SK-N-SH treated with all-trans-retinoic acid at 6 μM for 48 hours (cell line): ENCODE measurements around the gene CILP2.

Source experiments
- ATAC-seq: fragments of 200-7000 bp; cut with Tn5 transposase; 3 replicates; pipeline ENCODE4 v1.9.1; 2020; ENCODE audit warnings: mild to moderate bottlenecking, moderate library complexity
- BACH2 ChIP-seq: fragments of 250-450 bp; sonication (Bioruptor Pico); IDR thresholded peaks from 2 replicates; pipeline ENCODE4 v1.9.0; 2021; ENCODE audit warnings: mild to moderate bottlenecking, borderline replicate concordance
- CSDC2 ChIP-seq: fragments of 250-450 bp; sonication (Bioruptor Pico); IDR thresholded peaks from 2 replicates; pipeline ENCODE4 v1.5.0; 2020; ENCODE audit warnings: mild to moderate bottlenecking, moderate library complexity
- ESRRG ChIP-seq: fragments of 250-450 bp; sonication (Bioruptor Pico); IDR thresholded peaks from 2 replicates; pipeline ENCODE4 v1.6.1; 2021; ENCODE audit warnings: mild to moderate bottlenecking
- GLIS3 ChIP-seq: fragments of 250-450 bp; sonication (Bioruptor Pico); IDR thresholded peaks from 2 replicates; pipeline ENCODE4 v1.5.0; 2020; ENCODE audit warnings: mild to moderate bottlenecking, moderate library complexity
- ISL1 ChIP-seq: fragments of 250-450 bp; sonication (Bioruptor Pico); IDR thresholded peaks from 2 replicates; pipeline ENCODE4 v2.1.2; 2022; ENCODE audit warnings: mild to moderate bottlenecking, moderate library complexity
- OSR1 ChIP-seq: fragments of 250-450 bp; sonication (Bioruptor Pico); IDR thresholded peaks from 2 replicates; pipeline ENCODE4 v1.8.0; 2022; ENCODE audit warnings: moderate library complexity, mild to moderate bottlenecking, inconsistent platforms
- PPARA ChIP-seq: fragments of 250-450 bp; sonication (Bioruptor Pico); IDR thresholded peaks from 2 replicates; pipeline ENCODE4 v1.5.0; 2020; ENCODE audit warnings: mild to moderate bottlenecking, borderline replicate concordance
- RARB ChIP-seq: fragments of 250-450 bp; sonication (Bioruptor Pico); IDR thresholded peaks from 2 replicates; pipeline ENCODE4 v1.8.0; 2021; ENCODE audit warnings: mild to moderate bottlenecking, moderate library complexity
- SNAI2 ChIP-seq: fragments of 250-450 bp; sonication (Bioruptor Pico); IDR thresholded peaks from 2 replicates; pipeline ENCODE4 v1.5.0; 2020; ENCODE audit warnings: mild to moderate bottlenecking, moderate library complexity
- TCF4 ChIP-seq: fragments of 250-450 bp; sonication (Bioruptor Pico); IDR thresholded peaks from 2 replicates; pipeline ENCODE4 v1.8.0; 2021; ENCODE audit warnings: mild to moderate bottlenecking, moderate library complexity, borderline replicate concordance
- TOX ChIP-seq: fragments of 250-450 bp; sonication (Bioruptor Pico); IDR thresholded peaks from 2 replicates; pipeline ENCODE4 v1.8.0; 2021; ENCODE audit warnings: mild to moderate bottlenecking, moderate library complexity, borderline replicate concordance
- ZC3H10 ChIP-seq: fragments of 250-450 bp; sonication (Bioruptor Pico); IDR thresholded peaks from 2 replicates; pipeline ENCODE4 v1.5.1; 2021; ENCODE audit warnings: mild to moderate bottlenecking, moderate library complexity
- ZFP3 ChIP-seq: fragments of 250-450 bp; sonication (Bioruptor Pico); IDR thresholded peaks from 2 replicates; pipeline ENCODE4 v1.5.0; 2020; ENCODE audit warnings: mild to moderate bottlenecking, moderate library complexity
- ZFP30 ChIP-seq: fragments of 450-650 bp; formaldehyde crosslinking; IDR thresholded peaks from 2 replicates; pipeline ENCODE4 v1.5.0; 2022; ENCODE audit warnings: mild to moderate bottlenecking, moderate library complexity
- ZNF70 ChIP-seq: fragments of 450-650 bp; formaldehyde crosslinking; IDR thresholded peaks from 2 replicates; pipeline ENCODE4 v1.5.0; 2020; ENCODE audit warnings: mild to moderate bottlenecking, moderate library complexity
- ZNF8 ChIP-seq: fragments of 450-650 bp; formaldehyde crosslinking; IDR thresholded peaks from 2 replicates; pipeline ENCODE4 v1.5.0; 2020; ENCODE audit warnings: mild to moderate bottlenecking, moderate library complexity
- TF ChIP-seq, protein P1 (sequence below): fragments of 250-450 bp; sonication (Bioruptor Pico); IDR thresholded peaks from 2 replicates; pipeline ENCODE4 v1.8.0; 2021; ENCODE audit warnings: low read depth, mild to moderate bottlenecking, moderate library complexity, borderline replicate concordance
- TF ChIP-seq, protein P2 (sequence below): fragments of 250-450 bp; sonication (Bioruptor Pico); IDR thresholded peaks from 2 replicates; pipeline ENCODE4 v1.8.0; 2020; ENCODE audit warnings: mild to moderate bottlenecking, moderate library complexity, borderline replicate concordance
- TF ChIP-seq, protein P3 (sequence below): fragments of 250-450 bp; sonication (Bioruptor Pico); IDR thresholded peaks from 2 replicates; pipeline ENCODE4 v1.5.1; 2020; ENCODE audit warnings: low read depth, mild to moderate bottlenecking, moderate library complexity
- TF ChIP-seq, protein P4 (sequence below): fragments of 250-450 bp; sonication (Bioruptor Pico); IDR thresholded peaks from 2 replicates; pipeline ENCODE4 v1.5.1; 2021; ENCODE audit warnings: mild to moderate bottlenecking, moderate library complexity

Gene CILP2

DNA sequence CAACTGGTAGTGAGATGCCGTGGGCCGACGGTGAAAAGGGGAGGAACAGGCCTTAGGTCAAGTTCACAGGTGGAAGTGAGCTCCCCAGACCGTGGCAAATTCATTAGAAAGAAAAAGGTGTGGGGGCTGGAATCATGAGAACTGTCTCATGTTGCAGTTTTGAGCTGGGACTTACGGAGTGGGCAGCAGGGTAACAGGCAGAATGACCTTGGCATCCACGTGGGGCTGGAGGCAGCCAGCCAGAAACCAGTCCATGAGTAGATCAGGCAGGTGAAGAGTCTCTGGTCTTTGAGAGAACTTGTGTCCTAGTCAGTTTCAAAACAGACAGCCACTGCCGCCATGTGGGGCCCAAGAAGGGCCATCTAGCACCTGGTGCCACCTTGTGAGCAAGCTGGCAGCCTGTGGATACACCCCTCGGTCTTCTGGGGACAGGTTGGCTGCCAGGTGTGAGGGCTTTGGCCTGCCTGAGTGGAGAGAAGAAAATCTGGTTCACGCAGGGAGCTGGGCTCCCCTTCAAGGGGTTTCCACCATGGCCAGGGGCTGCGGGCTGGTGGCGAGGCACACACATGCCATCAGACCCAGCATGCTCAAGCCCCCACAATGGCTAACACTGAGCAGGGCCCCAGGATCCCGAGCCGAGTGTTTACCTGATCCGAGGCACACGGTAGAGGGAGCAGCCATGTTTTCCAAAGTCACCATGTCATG, 46.6 kb upstream of the CILP2 start:
- no peak for TF ChIP-seq ISL1 (CRISPR knock-in tag)
- TF ChIP-seq, protein P1, sequence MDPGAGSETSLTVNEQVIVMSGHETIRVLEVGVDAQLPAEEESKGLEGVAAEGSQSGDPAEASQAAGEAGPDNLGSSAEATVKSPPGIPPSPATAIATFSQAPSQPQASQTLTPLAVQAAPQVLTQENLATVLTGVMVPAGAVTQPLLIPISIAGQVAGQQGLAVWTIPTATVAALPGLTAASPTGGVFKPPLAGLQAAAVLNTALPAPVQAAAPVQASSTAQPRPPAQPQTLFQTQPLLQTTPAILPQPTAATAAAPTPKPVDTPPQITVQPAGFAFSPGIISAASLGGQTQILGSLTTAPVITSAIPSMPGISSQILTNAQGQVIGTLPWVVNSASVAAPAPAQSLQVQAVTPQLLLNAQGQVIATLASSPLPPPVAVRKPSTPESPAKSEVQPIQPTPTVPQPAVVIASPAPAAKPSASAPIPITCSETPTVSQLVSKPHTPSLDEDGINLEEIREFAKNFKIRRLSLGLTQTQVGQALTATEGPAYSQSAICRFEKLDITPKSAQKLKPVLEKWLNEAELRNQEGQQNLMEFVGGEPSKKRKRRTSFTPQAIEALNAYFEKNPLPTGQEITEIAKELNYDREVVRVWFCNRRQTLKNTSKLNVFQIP (CRISPR knock-in tag): no peak
- no peak for TF ChIP-seq OSR1 (CRISPR knock-in tag)
- TF ChIP-seq ZC3H10: no peak
- TF ChIP-seq CSDC2: no peak
- TF ChIP-seq ZFP30 (CRISPR knock-in tag): no peak
- no peak for TF ChIP-seq BACH2
- TF ChIP-seq ZNF8: no peak
- TF ChIP-seq PPARA (CRISPR knock-in tag): no peak
- no peak for TF ChIP-seq RARB (CRISPR knock-in tag)
- no peak for TF ChIP-seq ESRRG (CRISPR knock-in tag)
- TF ChIP-seq TCF4: no peak
- TF ChIP-seq, protein P2, sequence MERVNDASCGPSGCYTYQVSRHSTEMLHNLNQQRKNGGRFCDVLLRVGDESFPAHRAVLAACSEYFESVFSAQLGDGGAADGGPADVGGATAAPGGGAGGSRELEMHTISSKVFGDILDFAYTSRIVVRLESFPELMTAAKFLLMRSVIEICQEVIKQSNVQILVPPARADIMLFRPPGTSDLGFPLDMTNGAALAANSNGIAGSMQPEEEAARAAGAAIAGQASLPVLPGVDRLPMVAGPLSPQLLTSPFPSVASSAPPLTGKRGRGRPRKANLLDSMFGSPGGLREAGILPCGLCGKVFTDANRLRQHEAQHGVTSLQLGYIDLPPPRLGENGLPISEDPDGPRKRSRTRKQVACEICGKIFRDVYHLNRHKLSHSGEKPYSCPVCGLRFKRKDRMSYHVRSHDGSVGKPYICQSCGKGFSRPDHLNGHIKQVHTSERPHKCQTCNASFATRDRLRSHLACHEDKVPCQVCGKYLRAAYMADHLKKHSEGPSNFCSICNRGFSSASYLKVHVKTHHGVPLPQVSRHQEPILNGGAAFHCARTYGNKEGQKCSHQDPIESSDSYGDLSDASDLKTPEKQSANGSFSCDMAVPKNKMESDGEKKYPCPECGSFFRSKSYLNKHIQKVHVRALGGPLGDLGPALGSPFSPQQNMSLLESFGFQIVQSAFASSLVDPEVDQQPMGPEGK (CRISPR knock-in tag): no peak
- no peak for TF ChIP-seq SNAI2 (CRISPR knock-in tag)
- no peak for ATAC-seq

DNA sequence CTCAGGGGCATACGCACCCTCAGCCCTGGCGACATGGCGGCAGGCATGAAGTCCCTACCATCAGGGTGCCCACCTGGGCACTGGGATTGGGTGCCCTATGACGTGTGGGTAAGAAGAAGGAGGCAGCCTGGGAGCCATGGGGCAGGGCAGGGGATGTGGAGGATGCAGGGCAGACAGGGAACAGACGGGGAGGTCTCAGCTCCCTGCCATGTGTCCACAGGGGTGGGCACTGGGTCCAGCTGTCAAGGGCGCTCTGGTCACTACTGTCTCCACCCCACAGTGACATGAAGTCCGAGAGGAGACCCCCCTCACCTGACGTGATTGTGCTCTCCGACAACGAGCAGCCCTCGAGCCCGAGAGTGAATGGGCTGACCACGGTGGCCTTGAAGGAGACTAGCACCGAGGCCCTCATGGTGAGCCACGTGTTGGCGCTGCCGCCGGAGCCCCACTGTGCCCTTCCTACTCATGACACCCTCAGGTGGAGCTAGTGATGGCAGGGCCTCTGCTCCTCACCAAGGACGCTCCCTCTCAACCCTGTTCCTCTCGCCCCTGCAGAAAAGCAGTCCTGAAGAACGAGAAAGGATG, 45.9 kb upstream of the CILP2 start:
- TF ChIP-seq TCF4 (no peak), ESRRG (CRISPR knock-in tag) (no peak), ZC3H10 (no peak), ZFP3 (no peak), ZNF8 (no peak), TOX (CRISPR knock-in tag) (no peak), OSR1 (CRISPR knock-in tag) (no peak), CSDC2 (no peak), SNAI2 (CRISPR knock-in tag) (no peak), GLIS3 (CRISPR knock-in tag) (no peak), BACH2 (no peak)
- TF ChIP-seq, protein P3, sequence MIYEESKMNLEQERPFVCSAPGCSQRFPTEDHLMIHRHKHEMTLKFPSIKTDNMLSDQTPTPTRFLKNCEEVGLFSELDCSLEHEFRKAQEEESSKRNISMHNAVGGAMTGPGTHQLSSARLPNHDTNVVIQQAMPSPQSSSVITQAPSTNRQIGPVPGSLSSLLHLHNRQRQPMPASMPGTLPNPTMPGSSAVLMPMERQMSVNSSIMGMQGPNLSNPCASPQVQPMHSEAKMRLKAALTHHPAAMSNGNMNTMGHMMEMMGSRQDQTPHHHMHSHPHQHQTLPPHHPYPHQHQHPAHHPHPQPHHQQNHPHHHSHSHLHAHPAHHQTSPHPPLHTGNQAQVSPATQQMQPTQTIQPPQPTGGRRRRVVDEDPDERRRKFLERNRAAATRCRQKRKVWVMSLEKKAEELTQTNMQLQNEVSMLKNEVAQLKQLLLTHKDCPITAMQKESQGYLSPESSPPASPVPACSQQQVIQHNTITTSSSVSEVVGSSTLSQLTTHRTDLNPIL (CRISPR knock-in tag): no peak
- TF ChIP-seq, protein P4, sequence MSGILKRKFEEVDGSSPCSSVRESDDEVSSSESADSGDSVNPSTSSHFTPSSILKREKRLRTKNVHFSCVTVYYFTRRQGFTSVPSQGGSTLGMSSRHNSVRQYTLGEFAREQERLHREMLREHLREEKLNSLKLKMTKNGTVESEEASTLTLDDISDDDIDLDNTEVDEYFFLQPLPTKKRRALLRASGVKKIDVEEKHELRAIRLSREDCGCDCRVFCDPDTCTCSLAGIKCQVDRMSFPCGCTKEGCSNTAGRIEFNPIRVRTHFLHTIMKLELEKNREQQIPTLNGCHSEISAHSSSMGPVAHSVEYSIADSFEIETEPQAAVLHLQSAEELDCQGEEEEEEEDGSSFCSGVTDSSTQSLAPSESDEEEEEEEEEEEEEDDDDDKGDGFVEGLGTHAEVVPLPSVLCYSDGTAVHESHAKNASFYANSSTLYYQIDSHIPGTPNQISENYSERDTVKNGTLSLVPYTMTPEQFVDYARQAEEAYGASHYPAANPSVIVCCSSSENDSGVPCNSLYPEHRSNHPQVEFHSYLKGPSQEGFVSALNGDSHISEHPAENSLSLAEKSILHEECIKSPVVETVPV (CRISPR knock-in tag): no peak
- no peak for ATAC-seq

DNA sequence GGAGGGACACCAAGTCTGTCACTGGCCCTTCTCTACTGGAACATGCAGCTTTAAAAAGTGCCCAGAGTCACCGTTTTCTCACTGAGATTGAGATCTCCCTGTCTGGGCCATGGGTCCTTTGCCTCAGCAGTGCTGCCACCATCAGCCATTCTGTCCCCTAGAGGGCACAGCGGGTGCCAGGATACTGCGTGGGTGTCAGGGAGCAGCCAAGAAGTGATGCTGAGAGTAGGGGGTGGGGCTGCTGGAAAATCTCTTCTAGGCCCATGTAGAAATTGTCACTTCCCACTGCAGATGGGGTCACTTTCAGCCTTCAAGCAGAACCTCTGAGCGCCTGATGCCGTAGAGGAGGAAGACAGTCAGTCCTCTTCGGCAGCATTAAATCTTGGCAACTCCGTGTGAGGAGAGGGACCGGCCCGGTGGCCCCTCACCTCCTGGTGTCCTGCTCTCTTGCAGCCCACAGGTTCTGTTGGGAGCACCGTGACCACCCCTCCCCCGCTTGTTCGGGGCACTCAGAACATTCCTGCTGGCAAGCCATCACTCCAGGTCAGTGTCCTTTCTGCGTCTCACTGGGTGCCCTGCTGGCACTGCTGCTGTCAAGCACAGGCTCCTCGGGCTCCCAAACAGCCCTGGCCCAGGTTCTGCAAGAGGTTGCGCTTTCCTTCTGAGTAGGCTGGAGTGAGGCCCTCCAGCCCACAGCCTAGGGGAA, 44.1 kb upstream of the CILP2 start:
- no peak for TF ChIP-seq OSR1 (CRISPR knock-in tag)
- TF ChIP-seq, protein P4 (CRISPR knock-in tag): no peak
- no peak for TF ChIP-seq BACH2
- no peak for TF ChIP-seq ZC3H10
- no peak for TF ChIP-seq ZNF8
- no peak for TF ChIP-seq PPARA (CRISPR knock-in tag)
- no peak for TF ChIP-seq ZFP3
- TF ChIP-seq SNAI2 (CRISPR knock-in tag): no peak
- TF ChIP-seq TCF4: no peak
- TF ChIP-seq, protein P3 (CRISPR knock-in tag): no peak
- no peak for TF ChIP-seq ZNF70
- TF ChIP-seq, protein P2 (CRISPR knock-in tag): no peak
- no peak for TF ChIP-seq CSDC2
- no peak for ATAC-seq
